ENCODE measurements around the gene NEUROG1.

DNA sequence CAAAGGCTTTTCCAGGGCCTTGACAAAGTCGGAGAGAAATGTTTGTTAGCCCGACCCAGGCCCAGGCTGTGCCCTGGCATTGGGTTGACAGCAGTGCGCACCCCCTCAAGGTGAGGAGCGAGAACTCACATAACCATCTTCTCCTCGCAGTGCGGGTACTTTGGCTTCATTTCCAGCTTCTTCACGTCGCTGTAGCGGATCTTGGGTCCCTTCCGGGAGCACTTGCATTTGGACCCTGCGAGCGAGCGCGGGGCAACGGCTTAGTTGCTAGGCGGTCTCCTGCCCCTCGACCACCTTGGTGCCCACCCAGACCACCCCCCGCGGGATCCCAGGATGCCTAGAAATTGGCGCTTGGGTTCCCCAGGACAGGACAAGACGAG is 42.5 kb upstream of the NEUROG1 start:
- TF ChIP-seq CTCF (IDR thresholded peaks at IDR 0.05) (no peak), EP300 (IDR thresholded peaks at IDR 0.05) (no peak), POLR2A (IDR thresholded peaks at IDR 0.05; ENCODE audit: low read depth) (no peak), POLR2AphosphoS5 (IDR thresholded peaks at IDR 0.05) (no peak)
